Stimulated activated CD8-positive, alpha-beta memory T cell treated with anti-CD3 and anti-CD28 coated beads, Interleukin-4, amount 100 ng/mL, for 4 hours (primary cell): Measurements from ENCODE around the gene PPP2R2B.
"Not testable (repeated sequence)": the region's sequence is repeated elsewhere in the genome, so short reads cannot be mapped to it uniquely, and the experiment has no call there.

Source experiments
- DNase-seq, 2 donors: peaks; one replicate each; pipeline ENCODE4 v3.0.0-alpha.2; 2020; ENCODE audit warnings: low read depth in 2 of 2, low spot score in 1 of 2

Gene PPP2R2B

GRCh38 chr5:146622391-146622790, 256.2 kb downstream of the PPP2R2B start:
- no peak for DNase-seq

GRCh38 chr5:146620669-146621051, 257.9 kb downstream of the PPP2R2B start:
- DNase-seq, result no peak

- no peak for DNase-seq
Measured at GRCh38 chr5:146620031-146620668, 258.4 kb downstream of the PPP2R2B start.

GRCh38 chr5:146618434-146618833, 260.1 kb downstream of the PPP2R2B start:
- no peak for DNase-seq

- DNase-seq, result not testable (repeated sequence)
Measured at GRCh38 chr5:146609731-146610130, 268.8 kb downstream of the PPP2R2B start.

- DNase-seq, result no peak
Measured at GRCh38 chr5:146607659-146608332, 270.8 kb downstream of the PPP2R2B start.

- DNase-seq, result no peak
Measured at GRCh38 chr5:146606893-146607292, 271.7 kb downstream of the PPP2R2B start.

GRCh38 chr5:146600376-146600775, 278.2 kb downstream of the PPP2R2B start:
- DNase-seq, result no peak

- no peak for DNase-seq
Measured at GRCh38 chr5:146599261-146599660, 279.3 kb downstream of the PPP2R2B start.

- no peak for DNase-seq
Measured at GRCh38 chr5:146595088-146595487, 283.5 kb downstream of the PPP2R2B start.

GRCh38 chr5:146592352-146592751, 286.2 kb downstream of the PPP2R2B start:
- DNase-seq, result no peak

- no peak for DNase-seq
Measured at GRCh38 chr5:146589028-146589345, 289.6 kb downstream of the PPP2R2B start.

GRCh38 chr5:146588331-146589027, 290.1 kb downstream of the PPP2R2B start:
- DNase-seq, result no peak

- no peak for DNase-seq
Measured at GRCh38 chr5:146586752-146587151, 291.8 kb downstream of the PPP2R2B start.

- DNase-seq, result no peak
Measured at GRCh38 chr5:146584750-146585149, 293.8 kb downstream of the PPP2R2B start.

- no peak for DNase-seq
Measured at GRCh38 chr5:146582051-146582596, 296.4 kb downstream of the PPP2R2B start.

GRCh38 chr5:146580237-146580636, 298.3 kb downstream of the PPP2R2B start:
- no peak for DNase-seq

GRCh38 chr5:146574713-146575112, 303.8 kb downstream of the PPP2R2B start:
- DNase-seq, result no peak

- DNase-seq, result no peak
Measured at GRCh38 chr5:146568161-146568560, 310.4 kb downstream of the PPP2R2B start.

- peak in 1 of 2 donors; percentile 10 for DNase-seq
Measured at GRCh38 chr5:146565764-146566367, 312.7 kb downstream of the PPP2R2B start.

- no peak for DNase-seq
Measured at GRCh38 chr5:146564007-146564762, 314.4 kb downstream of the PPP2R2B start.
